ENCODE results near the gene ZNF263.
A peak's percentile ranks its signal among the peaks of the same experiment; 100 is the strongest.

The ZNF263 gene

GRCh38 chr16:3282103-3282729, 1.1 kb upstream of the ZNF263 start:
- H3K4me1 ChIP-seq (ENCODE audit: control insufficient read depth, insufficient read depth, low read length): no peaks in the 10 kb centered on the region
- ChIA-PET CTCF (interaction anchor here (5.6 kb wide), 1 partner anchor 15 kb away, joined by 35 read pairs; no protein-coding TSS in a partner anchor), POLR2A (interaction anchor here (0.5 to 3.0 kb wide), 23 partner anchors 10 to 406 kb away, joined by 3 to 21 read pairs (median 5); partner anchors contain the start of genes NAA60, OR1F1, TIGD7 and ZNF174)
- H3K27ac ChIP-seq (ENCODE audit: extremely low read depth, low read depth, low read length): peak overlapping the region; percentile 94
- H3K9me3 ChIP-seq (ENCODE audit: control insufficient read depth, insufficient read depth, low read depth, low read length): no peaks in the 10 kb centered on the region
- H3K4me3 ChIP-seq (ENCODE audit: low read depth, low read length): peak overlapping the region; percentile 74
- H3K36me3 ChIP-seq (ENCODE audit: control insufficient read depth in 2 of 2, insufficient read depth in 1 of 2, low read length in 2 of 2): peaks cover 0 to 31% of the 10 kb centered on the region in 2 experiments; a peak in 1 of 3 replicates
- no peak for TF ChIP-seq ZBTB10 (tag by site-specific recombination; IDR thresholded peaks at IDR 0.05)
- no peak for TF ChIP-seq ZNF239 (tag by site-specific recombination; IDR thresholded peaks at IDR 0.05)
- TF ChIP-seq ZBTB21 (tag by site-specific recombination; IDR thresholded peaks at IDR 0.05): peak; percentile 29; the same call in 1 of the 2 replicates
- no peak for TF ChIP-seq BCL6B (tag by site-specific recombination; IDR thresholded peaks at IDR 0.05)
- peak; percentile 19; the same call in 1 of the 2 replicates for TF ChIP-seq ZFP37 (tag by site-specific recombination; IDR thresholded peaks at IDR 0.05)
- no peak for TF ChIP-seq ZNF138 (tag by site-specific recombination; IDR thresholded peaks at IDR 0.05; ENCODE audit: borderline replicate concordance)
- no peak for TF ChIP-seq ZNF362 (tag by site-specific recombination; IDR thresholded peaks at IDR 0.05)
- TF ChIP-seq ZNF585B (tag by site-specific recombination; IDR thresholded peaks at IDR 0.05): no peak
- TF ChIP-seq ZNF768 (tag by site-specific recombination; IDR thresholded peaks at IDR 0.05): no peak
- no peak for TF ChIP-seq ZNF544 (tag by site-specific recombination; IDR thresholded peaks at IDR 0.05)
- TF ChIP-seq ZFP69B (tag by site-specific recombination; IDR thresholded peaks at IDR 0.05): no peak
- TF ChIP-seq ZNF433 (tag by site-specific recombination; IDR thresholded peaks at IDR 0.05; ENCODE audit: low read depth): no peak
- TF ChIP-seq ZBTB8A (tag by site-specific recombination; IDR thresholded peaks at IDR 0.05): peak; percentile 95
- no peak for TF ChIP-seq GFI1B (tag by site-specific recombination; IDR thresholded peaks at IDR 0.05)
- no peak for TF ChIP-seq IKZF3 (tag by site-specific recombination; IDR thresholded peaks at IDR 0.05)
- peak; percentile 12; the same call in 1 of the 2 replicates for TF ChIP-seq ZNF629 (tag by site-specific recombination; IDR thresholded peaks at IDR 0.05)
- TF ChIP-seq ZNF600 (tag by site-specific recombination; IDR thresholded peaks at IDR 0.05): no peak; the same call in 1 of the 2 replicates
- peak; percentile 13; the same call in 1 of the 2 replicates for TF ChIP-seq ZEB2 (tag by site-specific recombination; IDR thresholded peaks at IDR 0.05)
- TF ChIP-seq SCRT1 (tag by site-specific recombination; IDR thresholded peaks at IDR 0.05; ENCODE audit: borderline replicate concordance): peak; percentile 45; the same call in 1 of the 2 replicates
- TF ChIP-seq ZNF692 (tag by site-specific recombination; IDR thresholded peaks at IDR 0.05): no peak
- TF ChIP-seq KLF1 (tag by site-specific recombination; IDR thresholded peaks at IDR 0.05): no peak
- no peak for TF ChIP-seq ZNF37A (tag by site-specific recombination; IDR thresholded peaks at IDR 0.05)
- TF ChIP-seq PRDM10 (tag by site-specific recombination; IDR thresholded peaks at IDR 0.05): peak; percentile 85
- 0 out of 2 replicates have a peak, but pooled peaks have one; percentile 31 for TF ChIP-seq ZNF660 (tag by site-specific recombination; IDR thresholded peaks at IDR 0.05)
- no peak for TF ChIP-seq ZNF624 (tag by site-specific recombination; IDR thresholded peaks at IDR 0.05)
- peak; percentile 65; the same call in 1 of the 2 replicates for TF ChIP-seq ZNF2 (tag by site-specific recombination; IDR thresholded peaks at IDR 0.05)
- TF ChIP-seq ZNF184 (tag by site-specific recombination; IDR thresholded peaks at IDR 0.05): no peak
- no peak for TF ChIP-seq ZNF114 (tag by site-specific recombination; IDR thresholded peaks at IDR 0.05)
- TF ChIP-seq ZNF558 (tag by site-specific recombination; IDR thresholded peaks at IDR 0.05): no peak

All from HEK293 (cell line).